ENCODE results near the gene LAMA2.

LAMA2 gene

GRCh38 chr6:129243377-129243776, 360.4 kb downstream of the LAMA2 start:
- TF ChIP-seq FOXP2 (optimal IDR thresholded peaks at IDR 0.05; ENCODE audit: borderline replicate concordance, extremely low read depth, extremely low read length, insufficient read depth): no peak
- TF ChIP-seq TAF1 (IDR thresholded peaks at IDR 0.05; ENCODE audit: borderline replicate concordance, insufficient read depth, low read length): no peak
- no peak for TF ChIP-seq SIN3A (IDR thresholded peaks at IDR 0.05; ENCODE audit: borderline replicate concordance, insufficient read depth, low read length)
- no peak for TF ChIP-seq REST (IDR thresholded peaks at IDR 0.05; ENCODE audit: insufficient read depth in 1 of 2, low read depth in 2 of 2, low read length in 2 of 2)
- no peak for TF ChIP-seq POLR2AphosphoS5 (IDR thresholded peaks at IDR 0.05; ENCODE audit: low read depth, low read length)

DNA sequence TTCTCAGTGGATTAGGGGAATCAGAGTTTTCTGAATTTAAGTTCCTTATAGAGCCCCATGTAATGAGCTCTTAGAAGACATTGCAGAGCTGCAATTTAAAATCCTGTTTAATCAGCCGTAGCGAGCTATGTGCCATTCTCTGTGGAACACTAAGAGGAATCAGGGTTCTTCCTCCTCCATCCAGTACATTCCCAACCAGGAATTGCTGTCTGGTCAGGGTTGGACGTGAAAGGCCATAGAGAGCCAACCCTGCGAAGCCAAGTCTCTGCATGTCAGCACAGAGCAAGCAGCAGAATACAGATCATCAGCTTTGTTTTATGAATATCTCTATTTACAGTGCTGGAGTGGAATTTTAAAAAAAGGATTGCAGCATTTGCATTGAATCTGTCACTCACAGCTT, 366.0 kb downstream of the LAMA2 start:
- TF ChIP-seq FOXP2 (optimal IDR thresholded peaks at IDR 0.05; ENCODE audit: borderline replicate concordance, extremely low read depth, extremely low read length, insufficient read depth) (no peak), TAF1 (IDR thresholded peaks at IDR 0.05; ENCODE audit: borderline replicate concordance, insufficient read depth, low read length) (no peak), SIN3A (IDR thresholded peaks at IDR 0.05; ENCODE audit: borderline replicate concordance, insufficient read depth, low read length) (no peak), REST (IDR thresholded peaks at IDR 0.05; ENCODE audit: insufficient read depth in 1 of 2, low read depth in 2 of 2, low read length in 2 of 2) (no peak), POLR2AphosphoS5 (IDR thresholded peaks at IDR 0.05; ENCODE audit: low read depth, low read length) (no peak)

DNA sequence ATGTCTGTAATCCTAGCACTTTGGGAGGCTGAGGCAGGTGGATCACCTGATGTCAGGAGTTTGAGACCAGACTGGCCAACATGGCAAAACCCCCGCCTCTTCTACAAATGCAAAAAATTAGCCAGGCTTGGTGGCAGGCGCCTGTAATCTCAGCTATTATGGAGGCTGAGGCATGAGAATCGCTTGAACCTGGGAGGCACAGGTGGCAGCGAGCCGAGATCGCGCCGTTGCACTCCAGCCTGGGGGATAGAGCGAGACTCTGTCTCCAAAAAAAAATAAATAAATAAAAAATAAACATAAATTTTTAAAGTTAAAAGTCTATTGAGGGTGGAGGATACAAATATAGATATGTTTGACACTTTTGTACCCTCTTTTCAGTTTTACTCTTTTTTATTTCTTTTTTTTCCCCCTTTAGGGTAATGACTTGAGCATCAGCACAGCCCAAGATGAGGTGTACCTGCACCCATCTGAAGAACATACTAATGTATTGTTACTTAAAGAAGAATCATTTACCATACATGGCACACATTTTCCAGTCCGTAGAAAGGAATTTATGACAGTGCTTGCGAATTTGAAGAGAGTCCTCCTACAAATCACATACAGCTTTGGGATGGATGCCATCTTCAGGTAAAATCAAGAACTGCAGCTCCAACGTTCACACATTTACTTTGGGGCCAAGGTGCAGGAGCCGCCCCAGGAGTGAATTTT, 368.9 kb downstream of the LAMA2 start:
- TF ChIP-seq SIN3A (IDR thresholded peaks at IDR 0.05; ENCODE audit: borderline replicate concordance, insufficient read depth, low read length) (no peak), FOXP2 (optimal IDR thresholded peaks at IDR 0.05; ENCODE audit: borderline replicate concordance, extremely low read depth, extremely low read length, insufficient read depth) (no peak), POLR2AphosphoS5 (IDR thresholded peaks at IDR 0.05; ENCODE audit: low read depth, low read length) (no peak), REST (IDR thresholded peaks at IDR 0.05; ENCODE audit: insufficient read depth in 1 of 2, low read depth in 2 of 2, low read length in 2 of 2) (no peak), TAF1 (IDR thresholded peaks at IDR 0.05; ENCODE audit: borderline replicate concordance, insufficient read depth, low read length) (no peak)

- TF ChIP-seq FOXP2 (optimal IDR thresholded peaks at IDR 0.05; ENCODE audit: borderline replicate concordance, extremely low read depth, extremely low read length, insufficient read depth) (no peak), REST (IDR thresholded peaks at IDR 0.05; ENCODE audit: insufficient read depth in 1 of 2, low read depth in 2 of 2, low read length in 2 of 2) (no peak), SIN3A (IDR thresholded peaks at IDR 0.05; ENCODE audit: borderline replicate concordance, insufficient read depth, low read length) (no peak), TAF1 (IDR thresholded peaks at IDR 0.05; ENCODE audit: borderline replicate concordance, insufficient read depth, low read length) (no peak), POLR2AphosphoS5 (IDR thresholded peaks at IDR 0.05; ENCODE audit: low read depth, low read length) (no peak)
Observed at GRCh38 chr6:129252377-129253071, 369.6 kb downstream of the LAMA2 start.

Measured in PFSK-1 (cell line).